HepG2 (cell line): ENCODE measurements around the gene IGHMBP2. TPM values are rescaled to one million over a fixed set of nuclear protein-coding genes. Genes with fewer than 3 reads are reported as not detected.

Source experiments
- ATAC-seq: fragments of 200-7000 bp; cut with Tn5 transposase; 3 replicates; pipeline ENCODE4 v1.9.1; 2020; ENCODE audit warnings: mild to moderate bottlenecking, moderate library complexity
- BruUV-seq: library from RNA; stranded (reverse); fragments of 400-500 nt; replicated peaks from 2 replicates; lab custom pipeline; 2021; lab: Mats Ljungman, UMichigan
- CTCF ChIA-PET: fragments of 300-600 bp; formaldehyde crosslinking; extraction: SDS; loops from one replicate; lab custom pipeline; 2021; ENCODE audit warnings: low total read pairs, inconsistent platforms, low intra/inter-chr PET ratio; lab: Yijun Ruan, JAX
- POLR2A ChIA-PET: fragments of 350-600 bp; sonication (Branson Sonifier 250); formaldehyde crosslinking; loops from one replicate; lab custom pipeline; 2020; ENCODE audit warnings: antibody characterized with exemption, inconsistent platforms; lab: Yijun Ruan, JAX
- DNase-seq: peaks from one replicate; pipeline ENCODE4 v3.0.0-alpha.2; 2015; ENCODE audit warnings: low spot score
- FAIRE-seq: peaks from 3 replicates; lab custom pipeline; 2011; peaks lifted over from hg19 to GRCh38; lab: Jason Lieb, UNC
- H2AFZ ChIP-seq: one replicate; pipeline ENCODE4 v1.6.1; 2011; ENCODE audit warnings: low read length, inconsistent platforms
- H3K27ac ChIP-seq: fragments of 300-600 bp; 3 replicates; pipeline ENCODE4 v1.8.0; 2011; ENCODE audit warnings: mixed run types, mild to moderate bottlenecking, mixed read lengths, low read length, inconsistent platforms; ENCODE audit not compliant: insufficient read depth; ENCODE audit errors: extremely low read length
- H3K27me3 ChIP-seq, 2 experiments: fragments of 200-600 bp in 1 of 2; 2 replicates in 1 of 2; 3 replicates in 1 of 2; pipeline versions ENCODE4 v1.6.0 to v1.8.0; 2011; ENCODE audit warnings: low read length in 2 of 2, mild to moderate bottlenecking in 2 of 2, moderate library complexity in 2 of 2, inconsistent platforms in 1 of 2; ENCODE audit not compliant: insufficient read depth in 2 of 2, control insufficient read depth in 1 of 2
- H3K36me3 ChIP-seq, 2 experiments: fragments of 200-600 bp in 1 of 2; replicated peaks in 1 of 2; 2 replicates in 1 of 2; 3 replicates in 1 of 2; pipeline versions ENCODE4 v1.5.1 to v1.8.0; 2011; ENCODE audit warnings: low read length in 2 of 2, inconsistent platforms in 1 of 2; ENCODE audit not compliant: insufficient read depth in 2 of 2, control insufficient read depth in 1 of 2
- H3K4me1 ChIP-seq: 2 replicates; pipeline ENCODE4 v1.5.1; 2012; ENCODE audit warnings: low read length, inconsistent platforms; ENCODE audit not compliant: insufficient read depth
- H3K4me2 ChIP-seq: 2 replicates; pipeline ENCODE4 v1.6.0; 2011; ENCODE audit warnings: low read depth, low read length, inconsistent platforms
- H3K4me3 ChIP-seq, 3 experiments: fragments of 200-600 bp in 1 of 3; sonication (generic), shearing (Covaris generic) in 1 of 3; replicated peaks in 1 of 3; 2 replicates each; pipeline ENCODE4 v1.5.1; 2011 to 2016; ENCODE audit warnings: low read length in 3 of 3, inconsistent platforms in 2 of 3, low read depth in 2 of 3, mild to moderate bottlenecking in 2 of 3, control low read depth in 1 of 3, mixed read lengths in 1 of 3; ENCODE audit not compliant: insufficient read depth in 1 of 3
- H3K79me2 ChIP-seq: one replicate; pipeline ENCODE4 v1.6.1; 2011; ENCODE audit warnings: low read length, inconsistent platforms; ENCODE audit not compliant: insufficient read depth
- H3K9ac ChIP-seq: 2 replicates; pipeline ENCODE4 v1.6.0; 2011; ENCODE audit warnings: mild to moderate bottlenecking, low read depth, low read length, inconsistent platforms; ENCODE audit not compliant: insufficient read depth
- H3K9me3 ChIP-seq: 2 replicates; pipeline ENCODE4 v1.5.1; 2012; ENCODE audit warnings: mild to moderate bottlenecking, low read length
- H4K20me1 ChIP-seq: 2 replicates; pipeline ENCODE4 v1.6.0; 2011; ENCODE audit warnings: inconsistent platforms, mild to moderate bottlenecking, low read length, moderate library complexity; ENCODE audit not compliant: insufficient read depth
- CENPT ChIP-seq: sonication (generic); formaldehyde crosslinking; IDR thresholded peaks from 2 replicates; pipeline ENCODE4 v1.8.0; 2022; ENCODE audit warnings: low read depth, mild to moderate bottlenecking, moderate library complexity, missing genetic modification reagents
- ELF3 ChIP-seq: IDR thresholded peaks from 2 replicates; pipeline ENCODE4 v1.6.1; 2016; ENCODE audit warnings: missing genetic modification reagents, missing compliant biosample characterization
- KDM5A ChIP-seq: fragments of 200-600 bp; sonication (generic); IDR thresholded peaks from 2 replicates; pipeline ENCODE4 v1.7.0; 2018; ENCODE audit warnings: antibody characterized with exemption, mild to moderate bottlenecking, low read length, borderline replicate concordance
- LCORL ChIP-seq, 2 experiments: fragments of 450-650 bp in 1 of 2; sonication (generic) in 1 of 2; formaldehyde crosslinking in 1 of 2; IDR thresholded peaks; 2 replicates each; pipeline versions ENCODE4 v1.5.0 to v1.6.1; 2017 to 2020; ENCODE audit warnings: antibody characterized with exemption in 1 of 2, missing genetic modification reagents in 1 of 2
- NKX3-1 ChIP-seq: sonication (generic); formaldehyde crosslinking; IDR thresholded peaks from 2 replicates; pipeline ENCODE4 v1.5.0; 2020; ENCODE audit warnings: missing genetic modification reagents
- REL ChIP-seq: sonication (generic); formaldehyde crosslinking; conservative IDR thresholded peaks from 2 replicates; pipeline ENCODE4 v1.8.0; 2022; ENCODE audit warnings: mild to moderate bottlenecking, missing genetic modification reagents, moderate library complexity
- SMARCC2 ChIP-seq: fragments of 450-650 bp; IDR thresholded peaks from 2 replicates; pipeline ENCODE4 v1.6.1; 2017; ENCODE audit warnings: antibody characterized with exemption, mild to moderate bottlenecking
- SRSF9 ChIP-seq: fragments of 200-400 bp; formaldehyde crosslinking; IDR thresholded peaks from 2 replicates; pipeline ENCODE4 v1.6.1; 2018; ENCODE audit warnings: borderline replicate concordance, mild to moderate bottlenecking, low read depth, low read length; ENCODE audit not compliant: insufficient read depth, poor library complexity, severe bottlenecking
- TRIM24 ChIP-seq: sonication (generic); formaldehyde crosslinking; IDR thresholded peaks from 2 replicates; pipeline ENCODE4 v1.8.0; 2022; ENCODE audit warnings: mild to moderate bottlenecking, missing genetic modification reagents
- ZFP41 ChIP-seq: sonication (generic); formaldehyde crosslinking; IDR thresholded peaks from 2 replicates; pipeline ENCODE4 v1.4.0; 2020; ENCODE audit warnings: mild to moderate bottlenecking, missing genetic modification reagents, borderline replicate concordance
- ZNF3 ChIP-seq: IDR thresholded peaks from 2 replicates; pipeline ENCODE4 v1.7.0; 2017; ENCODE audit warnings: inconsistent platforms
- ZNF367 ChIP-seq: sonication (generic); formaldehyde crosslinking; IDR thresholded peaks from 2 replicates; pipeline ENCODE4 v1.4.0; 2020; ENCODE audit warnings: missing genetic modification reagents, borderline replicate concordance
- ZNF816 ChIP-seq: sonication (generic); formaldehyde crosslinking; IDR thresholded peaks from 2 replicates; pipeline ENCODE4 v1.8.0; 2022; ENCODE audit warnings: missing genetic modification reagents, mild to moderate bottlenecking, borderline replicate concordance
- WGBS: methylation state at CpG from one replicate; pipeline ENCODE4 v1.1.6; 2017; ENCODE audit warnings: low lambda C conversion rate; 5-methylcytosine and 5-hydroxymethylcytosine counted together
- in situ Hi-C: cut with HindIII; loops from 2 replicates; pipeline ENCODE4 v1.10.0; 2017; ENCODE audit warnings: low pct_unique_long_range_greater_than_20kb; ENCODE audit not compliant: extremely low pct_ligation_motif_present
- intact Hi-C: fragments of 100-400 bp; cut with micrococcal nuclease; formaldehyde crosslinking; loops from one replicate; pipeline ENCODE4 v1.10.0; 2022; ENCODE audit not compliant: unreplicated experiment
- polyA plus RNA-seq, 8 experiments: library from polyadenylated mRNA; depleted of rRNA in 3 of 8; stranded (reverse) in 7 of 8; unstranded in 1 of 8; fragments of >200 nt; fragmentation: Illumina TruSeq in 4 of 8; extraction: Trizol in 4 of 8; gene quantifications; 2 replicates each; pipeline versions ENCODE4 v1.2.1 to v1.2.3, GENCODE V29; 2011 to 2016; ENCODE audit warnings: low read depth in 4 of 8, missing spikeins in 1 of 8, mixed read lengths in 1 of 8; ENCODE audit not compliant: insufficient read depth in 1 of 8
- total RNA-seq, 5 experiments: library from RNA; depleted of rRNA; stranded (reverse); fragments of >200 nt; fragmentation: Illumina TruSeq; extraction: Trizol; gene quantifications; 2 replicates each; pipeline ENCODE4 v1.2.3, GENCODE V29; 2016; ENCODE audit warnings: low read depth in 1 of 5
- TF ChIP-seq, protein P1 (sequence below): sonication (generic); formaldehyde crosslinking; IDR thresholded peaks from 2 replicates; pipeline ENCODE4 v1.4.0; 2020; ENCODE audit warnings: missing genetic modification reagents
- TF ChIP-seq, protein P2 (sequence below): IDR thresholded peaks from 2 replicates; pipeline ENCODE4 v1.6.1; 2016; ENCODE audit warnings: low read depth, control low read depth
- TF ChIP-seq, protein P3 (sequence below): sonication (generic); formaldehyde crosslinking; IDR thresholded peaks from 2 replicates; pipeline ENCODE4 v1.4.0; 2020; ENCODE audit warnings: missing genetic modification reagents

The IGHMBP2 gene
- total and polyA plus RNA-seq, 2 of the 13 experiments (the other 11 are each of a cell fraction or from before 2014, with no cell fraction given), result 8.9 to 9.9 TPM

DNA sequence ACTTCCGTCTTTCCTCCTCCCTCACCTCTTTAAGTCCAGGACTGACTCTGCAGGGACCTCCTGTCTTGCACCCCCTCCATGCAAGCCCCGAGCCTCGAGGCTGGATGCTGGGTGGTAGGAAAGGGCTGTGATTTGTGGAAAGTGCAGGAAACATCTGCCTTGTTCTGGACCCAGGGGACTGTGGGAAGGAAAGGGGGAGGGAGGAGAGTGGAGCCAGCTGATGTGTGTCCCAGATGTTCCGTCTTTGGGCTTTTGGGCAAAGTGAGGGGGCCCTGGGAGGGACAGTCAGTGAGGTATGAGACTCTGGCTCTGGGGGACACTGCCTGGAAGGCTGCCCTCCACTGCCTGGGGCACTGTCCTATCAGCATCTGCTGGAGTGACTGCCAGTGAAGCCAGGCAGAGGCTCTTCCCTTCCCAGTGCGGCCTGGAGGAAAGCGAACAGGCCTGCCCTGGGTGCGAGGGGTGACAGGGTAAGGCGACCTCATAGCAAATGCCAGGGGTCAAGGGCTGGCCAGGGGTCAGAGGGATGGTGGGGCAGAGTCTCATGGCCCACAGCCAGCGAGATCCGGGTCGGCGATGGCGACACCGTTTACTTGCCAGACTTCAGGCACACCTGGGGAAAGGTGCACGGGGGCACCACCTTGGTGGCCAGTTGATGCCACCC, 75.4 kb downstream of the IGHMBP2 start:
- CTCF ChIA-PET, result no interaction called here

More for the DNA sequence above, 75.4 kb downstream of the IGHMBP2 start:
- in situ Hi-C loops, result no loop called here
- H3K27ac ChIP-seq, result no peak overlapping the region
- DNase-seq (no peak), ATAC-seq (no peak; the same call in 2 of the 3 replicates), FAIRE-seq (no peak)
- no peak overlapping the region for H2AFZ ChIP-seq
- peaks cover 6 to 26% of the 10 kb centered on the region in 2 experiments; a peak in 2 of 5 replicates for H3K27me3 ChIP-seq
- no peaks in the 10 kb centered on the region for H3K36me3 ChIP-seq
- POLR2A ChIA-PET, result no interaction called here
- TF ChIP-seq CENPT (CRISPR knock-in tag) (no peak), ZFP41 (CRISPR knock-in tag) (no peak), ZNF816 (CRISPR knock-in tag) (no peak), SMARCC2 (no peak), LCORL (IDR thresholded peaks at IDR 0.05) (no peak), LCORL (CRISPR knock-in tag; IDR thresholded peaks at IDR 0.05) (no peak), TRIM24 (CRISPR knock-in tag) (no peak), KDM5A (no peak), ELF3 (no peak), ZNF3 (no peak), SRSF9 (no peak), ZNF367 (CRISPR knock-in tag) (no peak), NKX3-1 (CRISPR knock-in tag) (no peak), REL (CRISPR knock-in tag) (no peak)
- TF ChIP-seq, protein P1, sequence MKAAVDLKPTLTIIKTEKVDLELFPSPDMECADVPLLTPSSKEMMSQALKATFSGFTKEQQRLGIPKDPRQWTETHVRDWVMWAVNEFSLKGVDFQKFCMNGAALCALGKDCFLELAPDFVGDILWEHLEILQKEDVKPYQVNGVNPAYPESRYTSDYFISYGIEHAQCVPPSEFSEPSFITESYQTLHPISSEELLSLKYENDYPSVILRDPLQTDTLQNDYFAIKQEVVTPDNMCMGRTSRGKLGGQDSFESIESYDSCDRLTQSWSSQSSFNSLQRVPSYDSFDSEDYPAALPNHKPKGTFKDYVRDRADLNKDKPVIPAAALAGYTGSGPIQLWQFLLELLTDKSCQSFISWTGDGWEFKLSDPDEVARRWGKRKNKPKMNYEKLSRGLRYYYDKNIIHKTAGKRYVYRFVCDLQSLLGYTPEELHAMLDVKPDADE (CRISPR knock-in tag), result no peak
- TF ChIP-seq, protein P2, sequence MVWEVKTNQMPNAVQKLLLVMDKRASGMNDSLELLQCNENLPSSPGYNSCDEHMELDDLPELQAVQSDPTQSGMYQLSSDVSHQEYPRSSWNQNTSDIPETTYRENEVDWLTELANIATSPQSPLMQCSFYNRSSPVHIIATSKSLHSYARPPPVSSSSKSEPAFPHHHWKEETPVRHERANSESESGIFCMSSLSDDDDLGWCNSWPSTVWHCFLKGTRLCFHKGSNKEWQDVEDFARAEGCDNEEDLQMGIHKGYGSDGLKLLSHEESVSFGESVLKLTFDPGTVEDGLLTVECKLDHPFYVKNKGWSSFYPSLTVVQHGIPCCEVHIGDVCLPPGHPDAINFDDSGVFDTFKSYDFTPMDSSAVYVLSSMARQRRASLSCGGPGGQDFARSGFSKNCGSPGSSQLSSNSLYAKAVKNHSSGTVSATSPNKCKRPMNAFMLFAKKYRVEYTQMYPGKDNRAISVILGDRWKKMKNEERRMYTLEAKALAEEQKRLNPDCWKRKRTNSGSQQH (CRISPR knock-in tag), result no peak
- TF ChIP-seq, protein P3, sequence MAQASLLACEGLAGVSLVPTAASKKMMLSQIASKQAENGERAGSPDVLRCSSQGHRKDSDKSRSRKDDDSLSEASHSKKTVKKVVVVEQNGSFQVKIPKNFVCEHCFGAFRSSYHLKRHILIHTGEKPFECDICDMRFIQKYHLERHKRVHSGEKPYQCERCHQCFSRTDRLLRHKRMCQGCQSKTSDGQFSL (CRISPR knock-in tag), result no peak
- H3K4me3 ChIP-seq, result no peak overlapping the region
- intact Hi-C loops, result no loop called here
- no peaks in the 10 kb centered on the region for H3K4me1 ChIP-seq
- H3K9ac ChIP-seq, result no peak overlapping the region
- no peaks in the 10 kb centered on the region for H3K79me2 ChIP-seq
- H3K9me3 ChIP-seq, result no peaks in the 10 kb centered on the region
- BruUV-seq, result no TSS peak
- H4K20me1 ChIP-seq, result no peaks in the 10 kb centered on the region
- WGBS, result 11% methylated on average over 4 of the region's 15 CpGs
- no peak overlapping the region for H3K4me2 ChIP-seq
